Measurements from ENCODE around the gene TWIST2.

TWIST2 gene

GRCh38 chr2:238949710-238950345 lies 101.9 kb downstream of the TWIST2 start:
- DNase-seq (ENCODE audit: extremely low read depth in 1 of 2, low read depth in 1 of 2), result no peak

GRCh38 chr2:238950551-238950950 lies 102.7 kb downstream of the TWIST2 start:
- no peak for DNase-seq (ENCODE audit: extremely low read depth in 1 of 2, low read depth in 1 of 2)

GRCh38 chr2:238952261-238952919 lies 104.5 kb downstream of the TWIST2 start:
- DNase-seq (ENCODE audit: extremely low read depth in 1 of 2, low read depth in 1 of 2), result no peak

- no peak for DNase-seq (ENCODE audit: extremely low read depth in 1 of 2, low read depth in 1 of 2)
Measured at GRCh38 chr2:238954841-238955591, 107.1 kb downstream of the TWIST2 start.

- DNase-seq (ENCODE audit: extremely low read depth in 1 of 2, low read depth in 1 of 2), result no peak
Measured at GRCh38 chr2:238955648-238956531, 108.0 kb downstream of the TWIST2 start.

- no peak for DNase-seq (ENCODE audit: extremely low read depth in 1 of 2, low read depth in 1 of 2)
Measured at GRCh38 chr2:238956676-238957075, 108.8 kb downstream of the TWIST2 start.
